Glomerular visceral epithelial cell (primary cell): Measurements from ENCODE around the gene EBF3.

ENCODE experiments used
- DNase-seq: peaks from one replicate; pipeline ENCODE4 v3.0.0-alpha.2; 2016; ENCODE audit errors: extremely low spot score

The EBF3 gene

GRCh38 chr10:129912166-129912917 lies 51.7 kb downstream of the EBF3 start:
- DNase-seq: no peak

- no peak for DNase-seq
These were observed 52.5 kb downstream of the EBF3 start for GRCh38 chr10:129911451-129912165.

- no peak for DNase-seq
These were observed 53.2 kb downstream of the EBF3 start for GRCh38 chr10:129910861-129911260.

DNA sequence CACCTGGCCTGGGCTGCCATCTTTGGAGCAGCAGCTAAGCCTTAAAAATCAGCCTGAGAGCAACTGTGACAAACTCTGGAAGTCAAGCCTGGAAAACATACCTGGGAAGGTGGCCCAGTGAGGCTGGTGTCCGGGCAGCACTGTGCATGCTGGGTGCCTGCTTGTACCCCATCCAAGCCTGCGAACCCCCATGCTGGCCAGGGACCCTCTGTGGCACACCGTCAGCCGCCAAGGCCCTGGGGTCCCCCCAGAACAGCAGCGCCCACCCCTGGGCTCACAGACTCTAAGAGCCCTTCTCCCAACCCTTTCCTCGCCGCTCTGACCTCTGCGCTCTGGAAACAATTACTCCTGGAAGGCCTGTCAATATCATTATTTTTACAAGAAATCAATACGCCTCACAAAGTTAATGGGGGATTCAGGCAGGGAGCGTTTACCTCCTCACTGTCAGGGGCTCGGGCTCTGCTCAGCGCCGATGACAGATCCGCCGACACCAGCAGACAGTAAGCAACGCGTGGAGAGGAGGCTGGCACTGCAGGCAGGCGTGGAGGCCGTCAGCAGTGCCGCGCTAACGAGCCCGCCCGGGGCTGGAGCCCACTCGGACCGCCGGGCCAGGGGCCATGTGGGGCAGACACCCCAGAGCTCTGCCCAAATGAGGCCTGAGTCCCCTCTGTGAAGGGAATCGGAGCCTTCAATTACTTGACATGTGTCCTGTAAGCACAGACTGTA lies 54.4 kb downstream of the EBF3 start:
- no peak for DNase-seq

GRCh38 chr10:129909080-129909479 lies 55.0 kb downstream of the EBF3 start:
- no peak for DNase-seq

GRCh38 chr10:129908406-129908805 lies 55.7 kb downstream of the EBF3 start:
- no peak for DNase-seq

- DNase-seq: no peak
These were observed 58.5 kb downstream of the EBF3 start for GRCh38 chr10:129905553-129905952.

- DNase-seq: no peak
These were observed 59.8 kb downstream of the EBF3 start for GRCh38 chr10:129904323-129904722.

- no peak for DNase-seq
These were observed 62.6 kb downstream of the EBF3 start for GRCh38 chr10:129901389-129902006.

- DNase-seq: no peak
These were observed 63.2 kb downstream of the EBF3 start for GRCh38 chr10:129900825-129901224.

- no peak for DNase-seq
These were observed 64.6 kb downstream of the EBF3 start for GRCh38 chr10:129899276-129900130.

- no peak for DNase-seq
These were observed 65.3 kb downstream of the EBF3 start for GRCh38 chr10:129898706-129899268.

DNA sequence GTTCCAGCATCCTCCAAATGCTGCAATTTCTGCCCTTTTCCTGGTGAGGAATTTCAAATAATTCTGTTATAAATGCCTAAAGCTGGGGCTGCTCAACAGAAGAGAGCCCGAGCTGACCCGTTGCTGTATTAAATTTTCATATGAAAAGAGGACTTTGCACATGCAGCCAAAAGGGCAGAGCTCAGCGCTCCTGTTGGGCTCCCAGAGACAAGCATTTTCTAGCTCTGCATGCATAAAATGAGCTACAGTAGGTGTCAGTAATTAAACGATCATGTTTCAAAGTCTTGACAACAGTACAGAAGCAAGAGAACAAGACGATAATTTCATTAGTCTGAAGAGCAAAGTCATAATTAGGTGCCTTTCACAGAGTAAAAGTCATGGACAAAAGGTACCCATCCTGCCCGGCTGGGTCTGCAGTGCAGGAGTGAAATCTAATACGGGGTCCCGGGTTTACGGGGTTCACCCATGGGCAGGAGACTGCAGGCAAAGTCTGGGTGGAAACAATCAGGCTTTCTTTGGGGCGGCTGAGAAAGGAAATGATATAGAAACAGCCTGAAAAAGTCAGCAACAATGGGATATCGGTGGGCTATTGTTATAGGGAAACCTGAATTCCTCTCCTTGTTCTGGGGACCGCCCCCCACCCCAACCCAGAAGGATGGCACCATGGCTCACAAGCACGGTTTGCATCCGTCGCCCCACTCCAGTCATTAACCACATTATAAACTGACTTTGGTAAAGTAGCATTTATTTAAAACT lies 66.0 kb downstream of the EBF3 start:
- no peak for DNase-seq

DNA sequence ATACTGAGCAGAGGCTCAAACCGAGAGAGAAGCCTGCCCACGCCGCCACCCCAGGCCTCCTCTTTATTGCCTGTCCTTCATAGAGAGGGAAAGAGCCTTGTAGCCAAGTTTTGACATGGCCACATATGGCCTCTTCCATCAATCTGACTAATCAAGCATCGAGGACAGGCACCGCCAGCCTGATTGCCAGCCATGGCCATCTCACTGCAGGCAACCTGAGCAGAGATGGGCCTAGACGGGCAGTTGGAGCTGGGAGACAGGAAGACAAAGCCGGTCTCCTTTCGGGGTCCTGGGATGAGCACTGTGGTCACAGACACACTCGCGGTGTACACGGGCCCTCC lies 67.2 kb downstream of the EBF3 start:
- no peak for DNase-seq

DNA sequence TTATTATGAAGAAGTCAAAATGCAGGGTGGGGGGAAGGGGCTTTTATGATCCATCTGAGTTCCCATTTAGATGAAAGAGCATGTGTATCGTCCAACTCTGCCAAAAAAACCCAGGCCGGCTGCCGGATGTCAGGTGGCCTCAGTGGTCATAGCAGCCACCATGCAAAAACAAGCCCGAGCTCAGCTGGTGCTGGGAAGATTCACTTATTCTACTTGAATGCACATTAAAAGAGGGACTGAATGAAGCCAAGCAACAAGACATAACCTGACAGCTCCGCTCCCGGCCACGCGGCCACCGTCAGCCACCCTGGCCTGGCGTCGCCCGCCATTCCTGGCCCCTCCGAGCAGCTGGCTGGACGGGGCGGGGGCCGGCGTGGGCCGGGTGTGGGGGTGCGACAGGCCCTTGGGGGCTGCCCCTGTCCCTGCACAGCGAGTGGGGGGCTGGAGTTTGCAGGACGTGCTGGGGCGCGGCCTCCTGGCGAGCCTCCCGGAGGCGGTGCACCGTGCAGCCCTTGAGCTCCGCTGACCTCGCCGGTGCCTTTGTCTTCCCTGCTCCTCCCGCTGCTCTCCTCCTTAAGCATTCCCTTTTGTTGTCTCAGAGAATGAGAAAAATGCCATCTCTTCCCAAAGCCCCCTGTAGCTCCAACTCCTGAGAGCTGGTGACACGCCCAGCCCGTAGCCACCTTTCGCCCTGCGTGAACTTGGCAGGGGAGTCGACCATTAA lies 67.8 kb downstream of the EBF3 start:
- DNase-seq: no peak

GRCh38 chr10:129895811-129896135 lies 68.3 kb downstream of the EBF3 start:
- no peak for DNase-seq

DNA sequence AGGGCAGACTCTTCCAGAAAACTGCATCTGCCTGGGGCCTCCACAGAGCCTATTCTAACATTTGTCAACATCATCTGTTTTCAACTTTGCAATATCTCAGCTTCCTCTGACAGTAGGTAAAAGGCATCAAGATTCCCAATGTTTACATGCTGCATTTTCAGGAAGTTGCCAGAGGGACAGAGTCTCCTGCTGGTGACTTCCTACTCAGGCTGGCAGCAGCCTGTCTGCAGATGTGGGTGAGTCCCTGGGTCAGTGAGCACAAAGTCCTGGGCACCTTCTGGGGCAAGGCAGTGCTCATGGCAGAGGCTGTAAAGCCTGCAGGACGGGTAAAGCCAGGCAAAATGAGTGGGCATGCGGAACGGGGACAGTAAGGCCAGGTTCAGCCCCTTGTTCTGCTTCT lies 69.4 kb downstream of the EBF3 start:
- DNase-seq: no peak

DNA sequence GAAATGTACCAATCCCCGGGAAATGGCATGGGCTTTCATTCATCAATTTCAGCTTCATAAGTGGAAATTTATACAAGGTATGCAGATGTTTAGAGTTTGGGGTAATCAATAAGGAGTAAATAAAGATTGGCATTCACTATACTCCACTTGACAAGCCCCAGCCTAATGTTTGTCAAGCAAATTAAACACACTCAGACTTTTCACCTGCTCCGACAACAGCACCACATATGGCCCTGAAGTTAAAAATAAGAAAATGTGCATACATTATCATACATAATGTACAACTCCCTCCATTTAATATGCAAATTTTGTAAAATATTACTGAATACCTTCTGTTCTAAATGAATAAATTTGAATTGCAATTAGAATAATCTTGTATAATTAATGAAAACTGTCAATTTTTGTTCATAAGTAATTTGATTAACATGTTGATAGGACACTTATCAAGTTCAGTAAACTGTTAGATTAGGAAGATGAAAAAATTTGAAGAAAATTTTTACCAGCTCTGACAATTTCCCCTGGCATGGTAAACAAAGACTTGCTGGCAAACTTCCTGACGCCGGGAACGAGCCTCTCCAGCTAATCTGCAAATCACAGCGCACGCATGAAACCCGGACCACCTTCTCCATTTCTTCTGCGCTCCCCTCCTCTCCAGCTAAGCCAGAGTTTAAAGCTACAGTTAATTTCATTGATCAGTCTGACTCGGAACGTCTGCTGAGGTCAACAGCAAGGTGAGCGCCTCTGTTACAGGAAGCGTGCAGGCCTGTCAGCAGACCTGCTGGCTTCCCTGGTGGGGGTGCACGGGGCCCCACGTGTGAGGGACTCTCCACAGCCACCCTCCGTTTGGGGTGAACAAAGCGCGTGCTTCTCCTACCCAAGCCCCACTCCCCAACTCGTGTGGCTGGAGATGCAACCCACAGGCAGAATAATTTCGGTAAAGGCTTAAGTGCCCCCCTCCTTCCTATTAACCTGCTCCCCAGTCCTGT lies 70.7 kb downstream of the EBF3 start:
- no peak for DNase-seq
